ENCODE measurements around the gene SPDYC.
A peak's percentile ranks its signal among the peaks of the same experiment; 100 is the strongest.

SPDYC gene

DNA sequence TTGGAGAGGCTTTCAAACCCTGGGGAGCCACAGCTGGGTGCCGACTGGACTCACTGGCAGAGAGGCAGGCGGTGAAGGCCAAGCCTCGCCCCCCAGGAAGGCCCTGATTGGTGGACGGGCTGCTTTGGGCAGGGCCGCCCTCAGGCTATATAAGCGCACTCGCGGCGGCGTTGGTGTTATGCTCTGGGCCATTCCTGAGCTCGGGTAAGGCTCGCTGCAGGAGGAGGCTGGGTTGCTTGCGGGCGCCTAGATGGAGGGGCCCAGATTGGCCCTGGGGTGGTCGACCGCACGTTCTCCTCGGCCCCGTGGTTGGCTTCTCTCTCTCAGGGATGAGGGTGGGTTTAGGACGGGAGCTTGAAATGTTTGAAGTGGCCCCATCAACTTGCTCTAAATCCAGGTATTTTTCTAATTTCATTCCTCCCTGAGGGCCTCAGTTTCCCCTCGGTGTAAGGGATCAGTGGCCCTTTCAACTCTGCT, at the start of gene SPDYC:
Gene SPDYC, plus strand, starts transcription at position 176 of the 477 bp plus-strand sequence. CDS start 1,125 bp downstream, outside the sequence.
- no peak for DNase-seq (ENCODE audit: low read depth)

GRCh38 chr11:65120831-65121230, 49.2 kb upstream of the SPDYC start:
- no peak for DNase-seq (ENCODE audit: low read depth)

DNA sequence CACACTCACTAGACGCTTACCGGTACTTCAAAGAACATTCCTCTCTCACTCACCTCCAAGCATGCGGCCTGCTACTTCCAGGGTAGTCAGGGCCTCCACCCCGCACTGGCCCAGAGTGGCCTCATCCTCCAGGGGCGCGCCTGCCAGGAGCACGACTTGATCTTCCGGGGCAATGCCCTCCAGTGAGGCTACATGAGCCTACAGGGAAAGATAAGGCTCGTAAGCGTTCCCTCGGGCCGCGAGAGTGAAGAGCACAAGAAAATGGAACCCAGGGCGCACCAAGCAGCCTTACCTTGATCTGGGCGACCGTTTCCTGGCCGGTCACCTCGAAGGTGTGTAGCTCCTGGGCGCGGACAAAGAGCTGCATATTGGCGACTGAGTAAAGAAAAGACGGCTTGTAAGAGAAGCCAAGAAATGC, 48.6 kb upstream of the SPDYC start:
- DNase-seq (ENCODE audit: low read depth), result no peak

DNA sequence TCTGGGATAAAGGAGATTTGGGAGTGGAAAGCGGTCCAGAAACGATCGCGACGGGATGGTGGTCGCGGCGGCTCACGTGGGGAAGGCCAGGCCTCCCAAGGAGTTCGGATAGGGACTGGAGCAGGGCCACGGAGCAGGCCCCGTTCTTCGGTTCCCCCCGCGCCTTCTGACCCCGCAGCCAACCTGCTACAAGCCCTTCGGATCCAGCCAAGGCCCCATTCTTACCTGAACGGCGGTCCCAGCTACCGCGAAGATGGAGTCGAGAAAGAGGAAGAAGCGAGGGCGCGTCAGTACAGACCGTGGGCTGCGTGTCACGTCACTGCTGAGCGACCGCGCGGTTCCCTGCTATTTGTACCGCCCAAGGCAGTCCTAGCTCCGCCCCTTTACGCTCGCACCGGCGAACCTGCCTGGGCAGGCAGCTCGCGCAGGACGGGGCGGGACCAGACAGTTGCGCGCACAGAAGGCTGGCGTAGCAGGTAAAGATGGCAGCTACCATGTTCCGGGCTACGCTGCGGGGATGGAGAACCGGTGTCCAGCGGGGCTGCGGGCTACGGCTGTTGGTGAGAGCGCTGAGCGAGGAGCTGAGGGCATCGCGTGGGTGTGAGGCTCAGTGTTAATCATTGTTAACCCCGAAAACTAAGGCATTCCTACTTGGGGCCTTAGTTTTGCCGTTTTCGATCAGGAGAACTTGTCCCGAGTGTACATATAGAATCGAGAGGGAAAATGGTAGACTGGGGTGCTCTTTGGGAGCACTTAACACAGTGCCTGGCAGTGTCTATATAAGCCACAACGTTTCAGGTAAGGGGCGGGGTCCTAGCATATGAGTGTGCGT, 48.0 kb upstream of the SPDYC start, which contains the start of the genes FAU and MRPL49:
Gene FAU, minus strand, starts transcription at position 270 of the 832 bp plus-strand sequence. CDS start 321 bp downstream, outside the sequence.
Gene MRPL49, plus strand, starts transcription at position 457 of the 832 bp plus-strand sequence. Its CDS starts 26 bp downstream, at position 483.
- peak; percentile 97 for DNase-seq (ENCODE audit: low read depth)

DNA sequence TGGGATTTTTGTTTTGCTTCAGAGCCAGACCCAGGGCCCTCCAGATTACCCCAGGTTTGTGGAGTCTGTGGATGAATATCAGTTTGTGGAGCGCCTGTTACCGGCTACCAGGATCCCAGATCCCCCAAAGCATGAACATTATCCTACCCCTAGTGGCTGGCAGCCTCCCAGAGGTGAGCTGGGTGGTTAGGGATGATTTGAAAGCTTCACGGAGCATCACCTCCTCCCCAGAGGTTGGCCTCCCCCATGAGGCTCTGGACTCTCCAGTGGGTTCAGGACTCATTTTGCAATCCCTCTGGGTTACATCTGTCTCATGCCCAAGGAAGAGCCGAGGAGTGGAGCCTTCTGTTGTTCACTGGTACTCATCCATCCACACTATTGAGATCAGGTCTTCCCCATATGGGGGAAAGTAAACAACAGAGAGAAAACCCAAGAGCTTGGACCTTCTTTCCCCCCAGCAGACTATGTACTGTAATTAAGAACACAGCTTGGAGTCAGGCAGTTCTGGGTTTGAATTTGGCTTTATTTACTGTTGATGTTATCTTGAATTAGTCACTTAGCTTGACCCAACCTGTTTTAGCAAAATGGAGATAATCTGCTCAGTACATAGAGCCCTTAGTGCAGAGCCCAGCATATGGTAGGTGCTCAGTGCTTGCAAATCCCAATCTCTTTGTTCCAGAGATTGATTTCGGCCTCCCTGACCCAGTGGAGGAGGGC, 45.4 kb upstream of the SPDYC start:
- no peak for DNase-seq (ENCODE audit: low read depth)

- DNase-seq (ENCODE audit: low read depth), result no peak
These were observed 44.6 kb upstream of the SPDYC start for GRCh38 chr11:65125197-65126056.

DNA sequence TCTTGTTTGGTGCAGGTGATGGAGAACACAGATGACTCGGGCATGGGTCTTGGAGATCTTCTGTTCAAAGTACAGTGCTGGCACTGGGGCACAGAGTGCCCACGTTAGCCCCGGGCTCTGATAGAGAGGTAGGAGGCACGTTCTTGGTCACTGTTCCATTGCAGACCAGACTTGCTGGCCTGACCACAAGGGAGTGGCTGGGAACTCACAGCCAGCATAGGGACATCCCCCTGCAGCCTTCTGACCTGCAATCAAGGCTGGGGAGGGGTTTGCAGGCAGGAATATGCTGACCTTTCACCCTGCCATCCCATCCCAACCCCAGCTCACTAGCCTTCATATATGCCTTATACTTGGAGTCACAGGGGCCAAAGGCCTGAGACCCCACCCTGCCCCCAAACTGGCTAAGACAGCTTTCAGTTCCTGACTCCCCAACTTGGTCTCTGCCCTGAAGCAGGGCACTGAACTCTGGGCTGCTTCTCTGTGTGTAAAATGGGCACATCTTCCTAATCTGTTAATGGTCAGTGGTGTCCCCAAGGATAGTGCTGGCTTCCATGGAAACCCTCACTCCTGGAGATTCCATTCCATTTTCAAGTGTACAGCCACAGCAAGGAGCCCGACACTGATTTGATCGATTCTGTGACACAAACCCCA, 43.3 kb upstream of the SPDYC start:
- DNase-seq (ENCODE audit: low read depth), result no peak

DNA sequence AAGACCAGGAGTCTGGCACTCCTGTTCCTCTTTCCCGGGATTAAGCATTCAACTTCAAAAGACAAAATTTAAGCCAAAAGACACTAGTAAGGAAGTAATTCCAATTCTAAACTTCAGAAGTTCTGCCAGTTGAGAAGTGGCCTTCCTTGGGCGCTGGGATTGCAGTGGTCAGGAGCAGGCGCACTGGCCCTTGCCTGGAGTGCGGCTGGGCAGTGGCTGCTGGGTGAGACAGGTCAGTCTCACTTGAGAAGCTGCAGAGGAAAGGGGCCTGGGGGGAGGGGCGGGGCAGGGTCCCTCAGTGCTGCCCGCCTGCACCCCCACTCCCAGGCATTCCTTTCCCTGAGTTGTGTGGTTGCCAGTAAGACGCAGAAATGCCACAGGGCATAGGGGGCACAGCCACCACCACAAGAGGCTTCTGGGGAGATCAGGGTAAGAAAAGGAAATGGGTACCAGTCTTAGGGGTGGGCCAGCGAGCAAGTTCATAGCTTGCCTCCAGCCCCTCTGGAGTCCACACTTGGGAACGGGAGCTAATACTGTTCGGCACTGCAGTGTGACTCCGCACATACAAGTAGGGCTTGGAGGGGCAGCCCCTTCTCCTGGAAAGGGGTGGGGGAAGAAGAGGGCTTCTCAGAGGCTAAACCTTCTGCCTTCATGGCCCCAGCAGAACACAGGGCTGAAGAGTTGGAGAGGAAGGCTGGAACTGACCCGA, 42.4 kb upstream of the SPDYC start:
- DNase-seq (ENCODE audit: low read depth), result no peak

DNA sequence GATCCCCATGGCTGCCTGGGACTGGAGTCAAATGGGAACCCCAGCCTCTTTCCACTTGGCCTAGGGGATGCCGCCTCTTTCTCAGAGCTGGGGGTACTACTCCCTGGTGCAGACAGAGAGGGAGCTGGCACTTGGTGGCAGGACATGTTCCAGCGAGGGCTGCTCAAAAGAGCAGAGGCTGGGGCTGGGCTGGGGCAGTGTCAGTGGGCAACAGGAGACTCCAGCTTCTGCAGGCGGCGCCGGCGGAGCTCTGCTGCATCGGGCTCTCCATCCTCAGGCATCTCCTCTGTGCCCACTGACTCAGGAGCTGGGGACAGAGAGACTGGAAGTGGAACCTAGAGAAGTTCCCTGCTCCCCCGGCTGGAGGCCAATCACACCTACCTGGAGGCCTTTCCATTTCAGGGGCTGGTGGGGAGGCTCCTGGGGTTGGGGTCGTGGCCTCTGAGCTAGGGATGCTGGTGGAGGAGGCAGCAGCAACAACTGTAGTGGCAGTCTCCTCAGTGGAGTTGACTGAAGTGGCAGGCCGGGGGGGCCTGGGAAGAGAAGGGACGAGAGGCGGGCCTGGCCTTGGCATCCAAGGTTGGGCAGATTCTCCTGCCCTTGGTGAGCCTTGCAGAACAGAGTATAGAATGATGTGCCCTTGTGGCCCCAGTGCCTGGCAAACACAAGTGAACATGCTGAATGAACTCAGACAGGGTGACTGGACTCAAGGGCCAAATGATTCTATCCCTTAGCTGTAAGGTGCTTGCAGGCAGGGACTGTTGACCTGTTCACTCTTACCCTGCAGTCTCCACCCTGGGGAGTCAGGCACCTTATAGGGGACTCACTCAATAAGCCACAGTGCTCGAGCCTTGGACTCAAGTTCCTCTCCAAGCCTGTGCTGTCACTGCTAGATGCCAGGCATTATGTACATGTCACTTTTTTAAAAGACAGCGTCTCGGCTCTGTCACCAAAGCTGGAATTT, 41.6 kb upstream of the SPDYC start:
- no peak for DNase-seq (ENCODE audit: low read depth)

- no peak for DNase-seq (ENCODE audit: low read depth)
These were observed 40.2 kb upstream of the SPDYC start for GRCh38 chr11:65129649-65130441.

DNA sequence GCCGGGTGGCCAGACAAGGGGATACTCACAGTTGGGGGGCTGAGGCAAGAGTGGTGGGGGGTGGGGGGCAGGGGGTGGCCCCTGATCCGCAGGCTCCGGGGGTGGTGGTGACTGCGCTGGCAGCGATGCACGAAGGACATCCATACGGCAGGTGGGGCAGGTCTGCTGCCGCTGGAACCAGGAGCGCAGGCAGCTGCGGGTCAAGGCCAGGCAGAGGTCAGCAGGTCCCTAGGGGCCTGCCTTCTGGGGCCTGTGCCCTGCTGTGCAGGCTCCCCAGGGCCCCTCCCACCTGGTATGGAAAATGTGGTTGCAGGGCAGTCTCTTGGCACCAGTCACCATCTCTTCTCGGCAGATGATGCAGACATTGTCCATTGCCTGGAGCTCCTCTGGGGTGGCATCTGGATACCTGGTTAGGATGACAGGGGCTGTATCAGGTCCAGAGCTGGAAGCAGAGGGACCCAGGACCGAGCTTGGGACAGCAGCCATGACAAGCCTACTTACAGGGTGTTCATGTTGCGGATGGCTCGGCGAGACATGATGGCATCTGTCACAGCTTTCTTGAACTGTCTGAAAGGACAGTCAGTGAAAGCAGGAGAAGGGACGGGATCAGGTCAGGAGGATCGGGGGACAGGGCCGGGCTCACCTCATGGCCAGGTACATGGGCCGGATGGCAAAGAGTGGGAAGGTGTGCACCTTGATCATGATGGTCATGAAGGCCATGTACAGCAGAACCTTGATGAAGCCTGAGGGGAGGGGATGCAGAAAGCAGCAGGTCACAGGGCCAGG, 39.2 kb upstream of the SPDYC start:
- no peak for DNase-seq (ENCODE audit: low read depth)

GRCh38 chr11:65131417-65131776, 38.6 kb upstream of the SPDYC start:
- no peak for DNase-seq (ENCODE audit: low read depth)

DNA sequence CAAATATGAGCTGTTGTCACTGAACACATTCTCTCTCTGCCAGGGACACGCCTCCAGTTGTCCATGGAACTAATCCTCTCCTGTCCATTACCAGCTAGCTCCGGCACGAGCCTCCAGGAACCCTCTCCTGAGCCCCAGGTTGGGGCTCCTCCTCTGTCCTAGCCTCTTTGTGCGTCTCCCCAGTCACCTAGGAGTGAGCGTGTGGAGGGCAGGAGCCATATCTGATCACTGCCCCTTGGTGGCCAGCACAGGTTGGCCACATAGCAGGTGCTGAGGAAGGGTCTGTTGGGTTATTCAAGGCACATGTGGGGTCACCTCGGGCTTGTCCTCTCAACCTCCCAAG, 38.2 kb upstream of the SPDYC start:
- DNase-seq (ENCODE audit: low read depth), result no peak

DNA sequence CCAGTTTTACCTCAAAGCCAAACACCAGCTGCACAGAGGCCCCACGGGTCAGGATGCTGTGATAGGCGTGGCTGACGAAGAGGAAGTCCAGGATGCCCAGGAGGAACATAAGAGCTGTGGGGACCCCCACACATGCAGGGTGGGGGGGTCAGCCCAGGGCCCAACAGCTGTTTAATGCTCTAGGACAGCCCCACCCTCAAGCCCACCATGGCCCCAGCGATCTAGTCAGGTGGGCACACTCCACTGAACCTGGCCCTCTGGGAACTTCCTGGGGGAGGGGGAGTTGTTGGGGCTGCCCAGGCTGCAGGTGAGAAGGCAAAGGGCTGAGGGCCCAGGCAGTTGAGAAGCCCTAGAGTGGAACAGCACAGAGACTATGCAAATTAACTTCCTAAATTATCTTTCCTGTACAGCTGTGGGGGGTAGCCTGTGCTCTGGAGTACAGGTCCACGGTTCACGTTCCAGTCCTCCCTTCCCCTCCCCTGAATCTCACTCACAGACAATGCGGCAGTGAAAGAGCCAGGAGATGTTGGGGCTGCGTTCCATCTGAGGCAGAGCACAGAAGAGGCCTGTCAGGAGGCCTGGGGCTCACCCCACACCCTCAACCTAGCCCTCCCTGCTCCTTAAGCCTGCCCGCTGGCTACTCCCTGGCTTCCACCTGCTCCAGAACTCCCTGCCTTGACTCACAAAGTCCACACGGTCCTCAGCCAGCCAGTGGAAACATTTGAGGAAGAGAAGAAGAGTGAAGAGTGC, 37.6 kb upstream of the SPDYC start:
- DNase-seq (ENCODE audit: low read depth), result no peak

- peak; percentile 33 for DNase-seq (ENCODE audit: low read depth)
These were observed 36.9 kb upstream of the SPDYC start for GRCh38 chr11:65132988-65133700.

DNA sequence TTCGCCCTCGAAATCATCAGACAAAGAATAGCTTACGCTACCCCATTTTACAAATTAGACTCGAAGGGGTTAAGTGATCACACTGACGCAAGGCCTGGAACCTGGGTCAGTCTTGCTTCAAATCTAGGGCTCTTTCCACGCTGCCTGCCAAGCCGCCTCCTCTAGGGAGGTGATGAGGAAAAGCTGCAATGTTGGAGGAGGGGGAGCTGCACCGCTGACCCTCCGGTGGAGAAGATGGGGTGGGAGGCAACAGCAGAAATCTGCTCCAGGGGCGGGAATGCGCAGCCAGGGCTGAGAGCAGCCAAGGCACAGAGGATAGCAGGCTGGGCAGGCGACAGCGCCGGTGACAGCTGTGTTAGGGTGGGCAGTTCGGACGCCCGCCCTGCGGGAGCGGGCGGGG, 36.3 kb upstream of the SPDYC start:
- DNase-seq (ENCODE audit: low read depth), result no peak
